HG02763 (cell line): ENCODE data around the gene ITGB3BP.
"Not testable (repeated sequence)": the region's sequence is repeated elsewhere in the genome, so short reads cannot be mapped to it uniquely, and the experiment has no call there.

Experiments used
- ATAC-seq: cut with Tn5 transposase; IDR thresholded peaks from one replicate; pipeline ENCODE4 v1.9.1; 2021; ENCODE audit warnings: mild to moderate bottlenecking, moderate library complexity; ENCODE audit not compliant: unreplicated experiment

ITGB3BP gene

DNA sequence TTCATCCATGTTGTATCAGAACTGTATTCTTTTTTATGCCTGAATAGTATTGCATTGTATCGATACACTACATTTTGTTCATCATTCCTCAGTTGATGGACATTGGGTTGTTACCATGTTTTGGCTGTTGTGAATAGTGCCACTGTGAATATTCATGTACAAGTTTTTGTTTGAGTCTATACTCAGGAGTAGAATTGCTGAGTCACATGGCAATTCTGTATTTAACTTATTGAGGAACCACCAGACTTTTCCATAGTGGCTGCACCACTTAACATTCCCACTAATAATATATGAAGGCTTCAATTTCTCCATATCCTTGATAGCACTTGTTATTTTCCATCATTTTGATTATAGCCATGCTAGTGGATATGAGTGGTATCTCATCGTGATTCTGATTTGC is 99.4 kb downstream of the ITGB3BP start:
- no peak for ATAC-seq

DNA sequence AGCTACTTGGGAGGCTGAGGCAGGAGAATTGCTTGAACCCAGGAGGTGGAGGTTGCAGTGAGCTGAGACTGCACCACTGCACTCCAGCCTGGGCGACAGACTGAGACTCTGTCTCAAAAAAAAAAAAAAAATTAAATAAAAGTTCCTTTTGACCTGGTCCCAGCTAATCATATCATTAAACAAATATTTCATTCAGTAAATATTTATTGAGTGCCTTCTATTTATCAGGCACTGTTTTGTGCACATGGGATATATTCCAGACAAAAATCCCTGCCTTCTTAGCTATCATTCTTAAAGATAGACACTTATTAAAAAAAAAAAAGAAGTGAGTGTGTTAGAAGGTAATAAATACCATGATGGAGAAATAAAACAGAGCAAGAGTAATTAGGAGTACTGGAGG is 102.3 kb downstream of the ITGB3BP start:
- ATAC-seq, result not testable (repeated sequence)

DNA sequence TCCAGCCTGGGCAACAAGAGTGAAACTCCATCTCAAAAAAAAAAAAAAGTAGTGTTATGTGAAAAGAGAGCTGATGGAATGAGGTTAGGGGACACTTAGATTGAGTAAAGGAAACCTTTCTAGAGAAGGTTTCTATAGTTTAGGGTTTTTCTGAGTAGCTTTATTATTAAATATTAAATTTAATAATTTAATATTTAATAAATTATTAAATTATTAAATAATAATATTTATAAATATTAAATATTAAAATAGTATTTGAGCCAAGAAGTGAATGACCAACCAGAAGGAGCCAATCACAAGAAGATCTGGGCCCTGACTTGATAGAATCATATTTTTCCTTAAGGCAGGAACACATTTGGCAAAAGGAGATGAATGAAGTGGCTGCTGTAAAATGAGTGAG is 104.9 kb downstream of the ITGB3BP start:
- ATAC-seq, result no peak

DNA sequence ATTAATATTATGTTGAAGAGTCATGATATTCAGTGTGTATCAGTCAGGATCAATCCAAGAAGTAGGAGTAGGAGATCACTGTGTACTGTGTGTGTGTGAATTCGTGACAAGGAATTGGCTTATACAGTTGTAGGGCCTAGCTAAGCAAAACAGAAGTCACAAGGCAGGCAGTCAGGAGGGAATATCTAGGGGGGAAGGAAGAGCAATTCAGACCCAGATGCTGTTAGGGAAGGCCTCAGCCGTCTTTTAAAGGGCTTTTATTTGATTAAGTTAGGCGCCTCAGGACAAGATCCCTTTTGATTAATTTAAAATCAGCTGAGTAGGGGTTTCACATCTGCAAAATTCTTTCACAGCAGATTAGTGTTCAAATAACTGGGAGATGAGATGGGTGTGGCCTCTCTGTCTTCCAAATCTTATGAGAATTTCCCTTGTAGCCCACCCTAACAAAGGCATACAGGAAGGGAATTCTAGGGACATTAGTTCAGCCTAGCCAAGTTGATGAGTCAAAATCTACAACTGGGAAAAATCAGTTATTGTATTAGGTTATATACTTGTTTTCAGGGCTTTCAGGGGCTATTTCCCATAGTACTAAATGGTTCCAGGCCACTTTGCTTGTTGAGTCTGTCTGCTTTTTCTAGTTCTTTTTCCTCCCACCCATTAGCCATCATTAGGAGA is 108.2 kb downstream of the ITGB3BP start:
- ATAC-seq, result no peak

DNA sequence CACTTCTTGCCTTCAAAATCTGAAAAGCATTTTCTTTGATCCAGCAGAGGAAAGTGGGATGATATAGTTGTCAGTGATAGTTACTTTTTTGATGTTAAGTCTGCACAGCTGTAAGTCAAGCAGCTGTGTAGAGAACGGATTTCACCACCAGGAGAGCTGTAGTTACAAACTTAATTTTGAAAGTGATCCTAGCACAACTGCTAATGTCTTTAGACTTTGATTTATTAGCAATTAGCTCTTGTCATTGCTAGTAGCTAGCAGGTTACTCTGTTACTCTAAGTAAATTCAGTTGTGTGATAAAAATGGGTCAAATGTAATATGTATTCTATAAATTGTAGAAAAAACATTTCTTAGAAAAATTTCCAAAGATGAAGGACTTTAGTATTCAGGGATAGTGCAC is 109.6 kb downstream of the ITGB3BP start:
- no peak for ATAC-seq

DNA sequence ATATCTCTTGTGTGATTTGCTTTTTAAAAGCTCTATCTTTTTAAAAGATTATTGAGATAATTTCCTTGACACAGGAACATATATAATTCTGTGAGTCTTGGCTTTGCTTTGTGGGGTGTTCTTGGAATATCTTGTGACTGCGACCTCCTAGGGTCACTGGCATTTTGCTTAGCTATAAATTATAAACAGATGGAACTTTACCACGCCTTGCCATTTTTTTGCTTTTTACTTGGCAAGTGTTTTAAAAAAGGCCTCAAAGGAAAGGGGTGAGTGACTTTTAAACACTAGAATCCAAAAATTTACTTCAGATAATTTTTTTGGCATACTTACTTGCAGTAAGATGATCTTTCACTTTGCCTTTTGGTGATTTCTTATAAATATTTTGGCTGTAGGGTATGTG is 112.0 kb downstream of the ITGB3BP start:
- ATAC-seq, result no peak

DNA sequence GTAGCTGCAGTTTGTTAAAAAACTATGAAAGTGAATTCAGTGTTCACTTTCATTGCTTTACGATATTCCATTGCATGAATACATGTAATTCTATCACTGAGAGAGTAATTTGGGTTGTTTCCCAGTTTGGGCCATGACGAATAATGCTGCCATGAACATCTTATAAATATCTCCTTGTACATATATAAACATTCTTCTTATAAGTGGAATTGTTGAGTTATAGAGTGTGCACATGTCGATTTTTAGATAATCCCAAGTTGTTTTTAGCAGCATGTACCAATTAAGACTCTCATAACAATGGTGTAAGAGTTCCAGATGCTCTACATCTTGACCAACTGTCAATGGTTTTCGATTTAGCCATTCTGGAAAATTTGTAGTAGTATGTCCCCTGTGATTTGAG is 114.7 kb downstream of the ITGB3BP start:
- ATAC-seq, result no peak

DNA sequence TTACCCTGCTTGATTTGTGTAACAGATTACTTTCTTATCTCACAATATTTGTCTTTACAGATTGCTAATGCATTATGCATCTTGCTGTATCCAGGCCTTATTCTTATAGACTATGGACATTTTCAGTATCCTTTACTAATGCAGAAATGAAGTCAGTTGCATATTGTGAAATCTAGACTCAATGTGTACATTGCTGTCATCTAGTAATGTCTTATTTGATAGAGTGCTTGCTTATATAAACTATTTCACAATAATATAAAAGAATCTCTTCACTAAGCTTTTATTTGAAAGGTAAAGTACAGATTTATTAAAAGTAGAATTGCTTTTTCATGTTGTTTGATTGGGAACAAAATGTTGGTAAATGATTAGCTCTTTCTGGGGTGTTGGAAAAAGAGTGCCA is 116.0 kb downstream of the ITGB3BP start:
- no peak for ATAC-seq

DNA sequence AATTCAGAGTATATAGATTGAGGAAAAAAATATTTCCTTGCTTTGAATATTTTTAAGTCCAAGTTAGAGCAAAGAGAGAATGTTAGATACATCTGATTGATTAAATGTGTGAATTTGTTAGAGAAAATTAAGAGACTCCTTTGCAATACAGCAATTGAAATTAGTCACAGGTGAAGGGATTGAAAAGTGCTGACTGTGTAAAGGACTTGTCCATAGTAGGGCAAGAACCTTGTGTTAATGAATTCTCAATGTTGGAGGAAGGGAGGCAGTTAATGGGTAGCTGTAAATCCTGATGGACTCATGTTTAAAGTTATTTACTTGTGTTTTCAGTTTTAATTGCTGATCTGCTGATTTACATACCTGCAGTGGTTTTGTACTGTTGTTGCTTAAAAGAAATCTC is 117.0 kb downstream of the ITGB3BP start:
- ATAC-seq, result no peak

DNA sequence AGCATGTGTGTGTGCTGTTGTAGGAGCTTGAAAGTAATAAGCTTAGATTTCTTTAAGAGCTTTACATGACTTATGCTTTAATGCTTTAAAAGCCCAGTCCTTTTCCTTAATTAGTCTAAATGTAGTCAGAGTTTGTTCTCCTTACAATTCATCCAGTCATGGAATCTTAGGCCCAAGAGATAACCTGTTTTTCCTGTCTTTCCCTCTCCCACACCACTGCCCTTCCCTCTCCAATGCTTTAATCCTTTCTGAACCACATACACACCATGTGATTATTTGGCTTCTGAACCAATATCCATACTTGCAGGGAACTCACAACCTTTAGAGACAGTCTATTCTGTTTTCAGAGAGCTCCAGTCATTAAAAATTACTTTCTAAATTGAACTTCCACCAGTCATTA is 118.0 kb downstream of the ITGB3BP start:
- no peak for ATAC-seq

DNA sequence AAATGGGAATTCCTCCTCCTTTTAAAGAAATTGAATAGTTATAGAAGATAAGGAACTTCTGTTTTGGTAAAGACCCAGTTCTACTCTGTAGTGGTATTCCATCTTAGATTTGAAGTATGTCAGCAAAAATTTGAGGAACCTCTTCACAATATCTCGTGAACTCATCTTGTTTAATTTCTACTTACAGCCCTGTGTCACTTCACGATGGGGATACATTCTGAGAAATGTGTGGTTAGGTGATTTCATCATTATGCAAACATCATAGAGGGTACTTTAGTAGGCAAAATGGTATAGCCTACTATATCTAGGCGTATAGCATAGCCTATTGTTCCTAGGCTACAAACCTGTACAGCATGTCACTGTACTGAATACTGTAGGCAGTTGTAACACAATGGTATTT is 119.6 kb downstream of the ITGB3BP start:
- ATAC-seq, result no peak

DNA sequence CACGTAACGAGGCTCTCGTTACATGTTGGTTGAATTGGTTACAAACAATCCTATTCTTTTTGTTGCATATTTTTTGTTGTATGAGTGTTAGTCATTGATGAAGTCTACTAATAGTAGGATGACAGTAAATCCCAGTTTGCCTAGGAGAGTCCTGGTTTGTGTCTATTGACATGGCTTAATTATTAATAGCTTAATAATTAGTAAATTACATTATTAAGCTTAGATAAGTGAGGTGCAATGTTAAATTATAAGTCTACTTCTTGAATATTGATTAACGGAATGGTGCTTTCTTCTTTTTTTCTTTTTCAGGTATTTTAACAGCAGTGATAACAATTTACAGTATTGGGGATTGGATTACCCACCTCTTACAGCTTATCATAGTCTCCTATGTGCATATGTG is 121.1 kb downstream of the ITGB3BP start:
- ATAC-seq, result no peak
